HG03571 (cell line): ENCODE measurements around the gene DYNC1I2.
"Not testable (repeated sequence)": the region's sequence is repeated elsewhere in the genome, so short reads cannot be mapped to it uniquely, and the experiment has no call there.

ENCODE experiments used
- ATAC-seq: cut with Tn5 transposase; IDR thresholded peaks from one replicate; pipeline ENCODE4 v1.9.1; 2021; ENCODE audit not compliant: unreplicated experiment

Gene DYNC1I2

DNA sequence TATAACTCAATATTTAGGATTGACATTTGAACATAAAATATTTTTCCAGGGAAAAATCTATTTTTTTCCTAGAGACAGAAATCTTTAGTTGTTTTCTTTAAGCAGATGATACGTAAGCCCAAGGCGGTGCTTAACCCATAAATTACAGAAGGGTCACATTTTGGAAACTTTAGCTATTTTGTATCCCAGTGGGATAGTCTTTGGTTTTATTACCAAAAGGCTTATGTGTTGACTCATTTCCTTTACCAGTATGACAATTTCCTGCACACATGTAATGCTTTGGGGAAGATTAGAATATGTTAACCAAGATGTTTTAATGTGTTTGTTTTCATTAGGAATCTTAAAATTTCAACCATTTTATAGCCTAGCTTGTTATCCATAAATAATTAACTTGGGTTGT, 24.8 kb downstream of the DYNC1I2 start:
- no peak for ATAC-seq

DNA sequence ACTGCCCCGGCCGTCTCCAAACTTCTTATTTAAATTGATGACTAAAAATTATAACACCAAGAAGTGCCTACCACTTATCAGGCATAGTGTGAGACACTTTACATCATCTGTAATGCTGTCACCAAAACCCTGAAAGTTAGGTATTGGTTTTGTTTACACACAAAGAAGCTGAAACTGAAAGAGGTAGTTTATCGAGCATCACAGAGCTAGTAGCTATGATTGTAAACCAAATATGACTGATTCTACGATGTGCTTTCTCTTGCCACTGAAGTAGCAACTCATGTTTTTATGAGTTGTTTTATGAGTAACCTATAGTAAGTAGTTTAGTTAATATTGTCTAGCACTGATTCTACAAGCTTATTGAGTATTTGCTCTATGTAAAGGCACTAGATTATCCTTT, 31.5 kb downstream of the DYNC1I2 start:
- no peak for ATAC-seq

DNA sequence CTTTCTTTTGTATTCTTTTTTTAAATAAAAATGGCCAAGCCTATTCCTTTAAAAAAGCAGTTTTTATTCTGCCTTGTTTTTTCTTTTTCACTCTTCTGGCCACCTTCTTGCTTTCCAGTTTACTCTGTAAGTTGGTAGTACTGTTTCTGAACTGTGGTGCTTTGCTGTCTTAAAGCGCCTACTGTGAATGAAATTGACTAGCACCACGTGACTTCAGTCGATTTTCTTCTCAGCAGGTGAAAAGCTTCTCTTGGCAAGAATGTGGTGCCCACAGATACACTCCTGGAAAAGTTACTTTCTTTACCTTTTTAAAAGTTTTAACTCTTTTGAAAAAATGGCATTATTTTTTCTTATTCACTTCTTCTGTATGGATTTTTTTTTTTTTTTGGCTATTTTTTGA, 32.4 kb downstream of the DYNC1I2 start:
- no peak for ATAC-seq

DNA sequence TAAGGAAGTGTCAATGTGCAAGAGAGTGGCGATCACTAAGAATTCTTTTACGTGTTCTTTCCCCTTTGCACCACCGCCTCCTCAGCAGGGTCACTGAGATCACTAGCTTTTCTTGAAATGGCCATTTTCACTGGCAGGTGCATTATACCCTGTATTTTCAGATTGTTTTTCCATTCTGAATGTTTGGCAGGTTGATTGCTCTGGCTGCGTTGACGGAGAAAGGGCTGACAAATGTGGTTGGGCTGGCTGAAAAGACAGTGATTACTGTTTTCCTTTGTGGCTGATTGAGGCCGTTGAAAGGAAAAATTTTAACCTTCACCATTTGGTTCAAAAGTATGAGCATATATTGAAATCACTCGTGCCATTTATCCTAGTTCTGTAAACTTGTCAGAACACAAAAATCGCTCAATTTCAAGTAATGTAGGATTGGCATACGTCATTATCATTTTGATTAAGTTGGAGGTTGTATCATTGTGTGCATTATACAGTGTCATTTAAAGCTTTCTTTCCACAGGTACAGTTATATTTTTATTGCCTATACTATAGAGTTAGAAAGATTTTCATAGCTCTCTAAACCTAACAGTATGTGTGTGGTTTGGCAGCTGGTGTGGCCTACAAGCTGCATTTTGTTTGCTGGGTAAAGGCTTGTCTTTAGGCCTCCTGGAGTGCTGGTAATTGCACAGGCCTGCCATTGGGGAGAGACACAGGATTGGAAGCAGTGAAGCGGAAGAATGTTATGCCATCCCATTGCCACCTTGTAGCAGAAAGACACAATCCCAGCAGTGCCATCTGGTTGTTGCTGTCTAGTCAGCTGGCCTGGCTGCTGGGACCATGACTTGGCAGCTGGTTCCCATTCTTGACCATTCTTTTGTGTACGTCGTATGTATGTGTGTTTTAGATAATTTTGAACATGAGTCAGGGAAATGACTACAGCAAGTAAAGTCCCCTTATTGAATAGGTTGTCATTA, 36.7 kb downstream of the DYNC1I2 start:
- ATAC-seq = no peak

DNA sequence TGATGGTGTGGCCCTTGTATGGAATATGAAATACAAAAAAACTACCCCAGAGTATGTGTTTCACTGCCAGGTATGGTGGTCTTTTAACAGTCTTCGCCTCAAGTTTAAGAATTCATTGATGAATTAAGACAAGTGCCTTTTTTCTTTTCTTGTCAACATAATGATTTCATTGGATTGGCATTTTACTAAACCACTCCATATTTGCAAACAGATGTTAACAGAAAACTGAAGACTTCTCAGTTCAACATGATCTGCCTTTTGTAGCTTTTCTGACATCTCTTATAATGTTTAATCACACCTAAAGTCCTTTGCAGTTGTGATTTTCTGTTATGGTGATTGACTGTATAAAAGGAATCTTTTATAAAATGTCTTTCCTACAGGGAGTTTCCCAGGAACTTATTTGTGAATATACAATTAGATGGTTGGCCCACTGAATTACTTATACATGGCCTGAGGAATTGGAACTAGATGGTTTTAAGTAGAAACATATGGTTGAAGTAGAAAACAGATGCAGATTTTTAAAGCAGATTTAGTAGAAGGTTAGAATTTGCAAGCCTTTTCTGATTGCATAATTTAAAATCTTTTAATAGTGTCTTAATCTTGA, 39.7 kb downstream of the DYNC1I2 start:
- ATAC-seq = no peak

DNA sequence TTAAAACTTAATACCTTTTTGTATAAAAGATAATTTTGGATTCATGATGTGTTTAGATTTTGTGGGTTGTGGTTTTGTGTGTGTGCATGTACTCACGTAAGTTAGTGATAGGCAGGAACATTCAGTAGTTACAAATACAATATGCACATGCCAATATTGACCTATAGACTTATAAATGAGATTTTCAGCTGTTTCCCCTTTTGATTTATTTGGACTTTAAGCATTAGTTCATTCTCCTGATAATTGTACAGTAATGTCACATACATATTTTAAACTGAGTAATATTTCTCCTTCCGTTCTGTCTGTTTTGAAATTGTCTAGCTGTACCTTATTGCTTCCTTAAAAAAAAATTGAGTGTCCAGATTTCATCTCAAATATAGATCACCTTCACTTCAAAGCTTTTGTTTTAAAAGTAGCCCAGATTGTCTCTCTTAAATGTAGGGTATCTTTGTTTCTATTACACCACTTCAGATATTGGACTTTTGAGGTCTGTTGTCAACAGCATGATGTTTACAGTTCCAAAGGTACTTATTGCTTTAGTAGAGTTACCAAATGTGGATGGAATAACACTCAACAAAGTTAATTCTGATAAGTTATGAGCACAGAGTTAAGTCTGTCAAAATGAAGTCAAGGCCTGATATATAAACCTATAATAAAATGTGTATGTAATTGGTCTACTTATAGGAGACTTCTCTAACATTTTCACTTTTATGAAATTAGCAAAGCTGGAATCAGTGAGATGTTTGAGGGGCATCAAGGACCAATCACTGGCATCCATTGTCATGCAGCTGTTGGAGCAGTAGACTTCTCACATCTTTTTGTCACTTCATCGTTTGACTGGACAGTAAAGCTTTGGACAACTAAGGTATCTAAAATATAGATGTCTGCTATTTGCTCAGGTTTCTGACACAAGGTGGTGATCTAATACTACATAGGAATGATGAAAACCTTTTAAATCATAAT, 42.0 kb downstream of the DYNC1I2 start:
- no peak for ATAC-seq

DNA sequence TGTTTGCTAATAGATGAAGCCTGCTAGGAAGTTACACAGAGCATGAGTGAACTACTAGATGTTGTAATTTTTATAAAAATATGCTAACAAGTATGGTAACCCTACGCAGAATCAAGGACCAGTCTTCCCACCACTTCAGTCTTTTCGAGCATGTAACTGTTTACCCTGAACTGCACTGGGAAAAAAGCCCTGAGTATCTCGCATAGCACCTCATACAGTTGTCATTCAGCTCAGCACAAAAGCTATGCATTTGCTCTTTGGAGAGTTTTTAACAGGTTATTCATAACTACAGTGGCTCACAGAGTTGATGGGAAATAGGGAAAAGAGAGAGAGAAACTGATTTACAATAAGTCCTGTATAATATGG, 42.7 kb downstream of the DYNC1I2 start:
- no peak for ATAC-seq

DNA sequence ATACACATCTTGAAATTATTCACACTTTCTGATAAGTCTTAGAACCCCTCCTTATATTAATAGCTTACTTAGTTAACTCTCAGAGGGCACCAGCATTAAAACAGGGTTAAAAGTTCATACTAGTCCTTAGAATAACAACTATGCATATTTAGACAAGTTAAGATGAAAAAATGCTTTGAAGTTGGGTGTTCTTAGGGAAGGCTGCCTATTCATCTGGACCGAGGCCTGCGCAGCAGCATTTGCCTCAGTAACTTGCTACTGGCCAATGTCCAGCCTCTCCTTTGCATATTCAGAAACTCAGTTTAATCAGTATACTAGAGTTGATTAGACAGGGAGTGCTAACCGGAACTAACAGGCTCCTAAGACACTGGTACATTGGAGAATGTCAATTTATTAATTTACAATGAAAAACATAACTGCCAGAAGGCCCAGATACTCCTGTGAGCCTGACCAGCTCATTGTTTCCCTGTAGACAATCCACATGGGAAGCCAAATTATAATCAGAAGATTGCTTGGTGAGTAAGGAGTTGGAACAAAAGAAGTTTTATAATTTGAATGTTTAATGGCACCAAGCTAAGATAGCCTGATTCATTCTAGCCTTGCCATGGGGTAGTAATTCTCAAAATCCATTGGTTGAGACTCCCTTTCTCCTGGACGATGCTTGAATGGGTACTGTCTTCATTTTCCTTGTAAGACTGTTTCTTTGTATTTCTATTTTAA, 48.9 kb downstream of the DYNC1I2 start:
- no peak for ATAC-seq

DNA sequence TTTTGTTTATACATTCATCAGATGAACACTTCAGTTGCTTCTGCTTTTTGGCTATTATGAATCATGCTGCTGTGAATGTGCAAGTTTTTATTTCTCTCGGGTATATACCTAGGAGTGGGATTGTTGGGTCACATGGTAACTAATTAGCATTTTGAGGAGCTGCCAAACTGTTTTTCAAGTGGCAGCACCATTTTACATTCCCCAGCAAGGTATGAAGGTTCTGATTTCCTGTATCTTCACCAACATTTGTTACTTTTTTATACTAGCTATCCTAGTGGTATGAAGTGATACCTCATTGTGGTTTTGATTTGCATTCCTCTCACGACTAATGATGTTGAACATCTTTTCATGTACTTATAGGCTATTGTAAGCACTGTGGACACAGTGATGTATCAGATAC, 53.9 kb downstream of the DYNC1I2 start:
- no peak for ATAC-seq

DNA sequence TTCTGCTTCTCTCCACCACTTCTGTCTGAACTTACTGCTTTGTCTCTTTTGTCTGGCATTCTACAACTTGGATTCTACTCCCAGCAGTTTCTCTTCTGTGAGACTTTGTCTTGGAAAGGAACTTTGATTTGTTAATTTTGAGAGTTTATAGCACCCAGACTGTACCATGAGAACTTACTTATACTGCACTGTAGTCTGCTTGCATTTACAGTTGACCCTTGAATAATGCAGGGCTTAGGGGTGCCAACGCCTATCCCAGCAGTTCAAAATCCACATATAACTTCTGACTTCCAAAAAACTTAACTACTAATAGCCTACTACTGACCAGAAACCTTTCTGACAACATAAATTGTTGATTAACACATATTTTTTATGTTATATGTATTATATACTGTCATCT, 55.5 kb downstream of the DYNC1I2 start:
- no peak for ATAC-seq

DNA sequence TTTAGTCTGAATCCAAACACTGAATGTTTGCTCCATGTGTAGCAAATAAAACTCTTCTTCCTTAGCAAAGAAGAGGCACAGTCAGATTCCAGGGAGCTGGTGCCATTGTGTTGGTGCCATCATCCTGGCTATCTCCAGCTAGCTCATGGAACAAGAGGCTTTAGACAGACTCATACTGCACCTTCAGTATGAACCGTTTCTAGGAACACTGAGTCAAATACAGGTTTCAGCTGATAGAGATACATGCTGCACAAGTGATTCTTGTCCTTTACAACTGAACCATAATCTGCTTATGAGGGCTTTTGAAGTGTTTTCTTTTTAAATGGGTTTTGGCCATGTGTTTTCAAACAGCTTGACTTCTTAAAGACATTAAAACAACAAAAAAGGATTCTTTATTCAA, 57.9 kb downstream of the DYNC1I2 start:
- ATAC-seq = no peak

DNA sequence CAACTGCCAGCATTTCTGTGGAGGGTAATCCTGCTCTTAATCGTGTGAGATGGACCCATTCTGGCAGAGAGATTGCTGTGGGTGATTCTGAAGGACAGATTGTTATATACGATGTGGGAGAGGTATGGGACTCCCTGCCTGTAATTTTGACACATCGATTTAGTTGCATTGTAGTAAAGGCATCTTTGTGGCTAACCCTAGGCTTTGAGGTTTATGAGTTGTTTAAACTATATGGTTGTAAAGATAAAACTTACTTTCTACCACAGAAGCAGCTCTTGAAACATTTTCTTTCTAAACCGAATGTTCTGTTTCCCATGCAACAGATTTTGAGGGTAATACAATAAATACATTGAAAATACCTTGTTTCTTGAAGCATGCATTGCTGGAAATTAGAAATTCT, 58.5 kb downstream of the DYNC1I2 start:
- ATAC-seq = no peak

DNA sequence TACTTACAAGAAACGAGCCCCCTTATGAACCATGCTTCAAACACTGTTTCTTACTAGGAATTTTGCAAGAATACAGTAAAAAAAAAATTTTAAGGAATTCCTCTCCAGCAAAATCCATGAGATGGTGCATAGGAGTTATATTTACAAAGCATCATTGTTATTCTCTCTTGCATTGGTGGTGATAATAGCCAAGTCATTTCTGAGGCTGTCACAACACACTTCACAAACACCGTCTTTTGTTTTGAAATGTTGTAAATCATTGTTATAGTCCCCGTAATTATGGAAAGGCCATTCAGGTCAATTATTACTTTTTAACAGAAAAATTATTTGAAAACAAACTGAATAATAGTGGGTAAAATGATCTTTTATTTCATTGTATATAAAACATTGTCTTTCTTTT, 60.1 kb downstream of the DYNC1I2 start:
- no peak for ATAC-seq

DNA sequence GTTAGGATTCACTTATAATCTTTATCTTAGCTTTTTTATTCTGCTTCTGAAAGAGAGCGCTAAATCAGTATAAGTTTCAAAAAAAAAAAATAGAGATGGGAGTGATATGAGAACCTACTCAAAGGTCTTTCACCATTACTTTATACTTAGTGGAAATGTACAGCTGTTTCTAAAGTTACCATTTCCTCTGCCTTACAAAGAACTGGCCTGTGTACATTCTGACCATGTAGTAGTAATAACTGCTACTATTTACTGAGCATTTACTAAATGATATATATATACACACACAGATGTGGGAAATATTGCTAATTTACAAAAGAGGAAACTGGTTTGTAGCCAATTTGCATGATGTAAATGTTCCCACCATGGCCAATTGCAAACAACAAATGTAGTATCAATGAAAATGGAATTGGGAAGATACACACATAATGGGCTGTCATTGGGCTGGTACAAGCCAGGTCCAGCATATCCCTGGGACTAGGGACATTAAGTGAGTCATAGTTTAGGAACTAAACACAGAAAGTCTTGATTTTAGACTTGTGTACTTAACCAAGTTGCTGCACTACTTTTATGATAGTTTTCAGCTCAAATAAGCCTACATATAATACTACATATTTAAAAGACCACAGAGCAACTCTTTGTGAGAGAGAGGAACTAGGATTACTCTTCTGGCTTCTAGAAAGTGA, 67.1 kb downstream of the DYNC1I2 start:
- ATAC-seq = no peak

DNA sequence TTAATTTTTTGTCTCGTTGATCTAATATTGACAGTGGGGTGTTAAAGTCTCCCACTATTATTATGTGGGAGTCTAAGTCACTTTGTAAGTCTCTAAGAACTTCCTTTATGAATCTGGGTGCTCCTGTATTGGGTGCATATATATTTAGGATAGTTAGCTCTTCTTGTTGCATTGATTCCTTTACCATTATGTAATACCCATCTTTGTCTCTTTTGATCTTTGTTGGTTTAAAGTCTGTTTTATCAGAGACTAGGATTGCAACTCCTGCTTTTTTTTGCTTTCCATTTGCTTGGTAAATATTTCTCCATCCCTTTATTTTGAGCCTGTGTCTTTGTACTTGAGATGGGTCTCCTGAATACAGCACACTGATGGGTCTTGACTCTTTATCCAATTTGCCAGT, 71.5 kb downstream of the DYNC1I2 start:
- ATAC-seq = not testable (repeated sequence)

DNA sequence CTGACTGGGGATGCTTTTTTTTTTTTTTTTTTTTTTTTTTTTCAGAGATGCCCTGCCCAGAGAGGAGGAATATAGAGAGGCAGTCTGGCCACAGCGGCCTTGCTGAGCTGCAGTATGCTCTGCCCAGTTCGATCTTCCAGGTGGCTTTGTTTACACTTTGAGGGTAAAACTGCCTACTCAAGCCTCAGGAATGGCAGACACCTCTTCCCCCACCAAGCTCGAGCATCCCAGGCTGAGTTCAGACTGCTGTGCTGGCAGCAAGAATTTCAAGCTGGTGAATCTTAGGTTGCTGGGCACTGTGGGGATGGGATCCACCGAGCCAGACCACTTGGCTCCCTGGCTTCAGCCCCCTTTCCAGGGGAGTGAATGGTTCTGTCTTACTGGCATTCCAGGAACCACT, 73.9 kb downstream of the DYNC1I2 start:
- ATAC-seq = not testable (repeated sequence)

DNA sequence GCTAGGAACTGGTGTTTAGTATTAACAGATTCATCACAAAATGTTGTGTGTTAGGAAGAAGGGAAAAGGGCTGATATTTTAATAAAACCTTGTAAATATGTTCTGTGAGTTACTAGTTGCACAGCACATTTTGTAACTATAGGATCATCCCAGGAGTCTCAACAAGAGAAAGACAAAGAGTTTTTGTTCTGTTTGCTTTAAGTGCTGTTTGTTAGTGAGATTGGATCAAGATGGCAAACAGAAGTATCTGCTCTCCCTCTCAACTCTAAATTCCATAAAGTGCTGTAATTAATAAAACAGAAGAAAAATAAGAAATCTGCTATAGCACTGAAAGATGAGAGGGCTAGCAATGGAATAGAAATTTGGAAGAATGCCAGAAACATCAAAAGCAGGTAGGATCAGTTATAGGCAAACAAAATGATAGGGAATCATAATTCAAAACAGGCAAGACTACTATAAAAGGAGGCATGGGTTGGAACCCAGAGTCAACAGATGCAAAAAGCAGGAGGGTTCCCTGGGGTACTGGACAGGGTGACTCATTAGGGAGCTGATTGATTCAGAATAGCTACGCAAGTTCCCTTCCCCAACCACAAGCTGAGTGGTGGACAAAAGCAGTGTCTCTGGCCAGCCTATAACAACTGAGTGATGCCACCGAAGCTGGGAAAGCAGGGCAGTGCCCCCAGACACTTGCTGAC, 75.8 kb downstream of the DYNC1I2 start:
- ATAC-seq = no peak

DNA sequence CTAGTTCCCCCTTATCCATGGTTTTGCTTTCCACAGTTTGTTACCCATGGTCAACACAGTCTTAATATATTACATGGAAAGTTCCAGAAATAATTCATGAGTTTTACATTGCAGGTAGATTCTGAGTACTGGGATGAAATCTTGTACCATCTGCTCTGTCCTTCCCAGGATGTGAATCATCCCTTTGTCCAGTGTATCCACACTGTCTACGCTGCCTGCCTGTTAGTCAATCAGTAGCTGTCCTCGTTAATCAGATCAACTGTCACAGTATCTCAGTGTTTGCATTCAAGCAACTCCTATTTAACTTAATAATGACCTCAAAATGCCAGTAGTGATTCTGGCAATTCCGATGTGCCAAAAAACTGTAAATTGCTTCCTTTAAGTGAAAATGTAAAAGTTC, 76.3 kb downstream of the DYNC1I2 start:
- ATAC-seq = no peak

DNA sequence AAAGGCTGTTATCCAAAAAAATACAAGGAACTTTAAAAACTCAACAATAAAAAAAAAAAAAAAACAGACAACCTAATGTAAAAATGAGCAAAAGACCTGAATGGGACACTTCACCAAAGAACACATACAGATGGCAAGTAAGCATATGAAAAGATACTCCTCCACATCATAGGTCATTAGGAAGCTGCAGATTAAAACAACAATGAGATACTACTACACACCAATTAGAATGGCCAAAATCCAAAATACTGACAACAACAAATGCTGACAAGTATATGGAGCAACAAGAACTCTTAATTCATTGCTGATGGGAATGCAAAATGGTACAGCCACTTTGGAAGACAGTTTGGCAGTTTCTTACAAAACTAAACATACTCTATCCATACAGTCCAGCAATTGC, 84.2 kb downstream of the DYNC1I2 start:
- no peak for ATAC-seq

DNA sequence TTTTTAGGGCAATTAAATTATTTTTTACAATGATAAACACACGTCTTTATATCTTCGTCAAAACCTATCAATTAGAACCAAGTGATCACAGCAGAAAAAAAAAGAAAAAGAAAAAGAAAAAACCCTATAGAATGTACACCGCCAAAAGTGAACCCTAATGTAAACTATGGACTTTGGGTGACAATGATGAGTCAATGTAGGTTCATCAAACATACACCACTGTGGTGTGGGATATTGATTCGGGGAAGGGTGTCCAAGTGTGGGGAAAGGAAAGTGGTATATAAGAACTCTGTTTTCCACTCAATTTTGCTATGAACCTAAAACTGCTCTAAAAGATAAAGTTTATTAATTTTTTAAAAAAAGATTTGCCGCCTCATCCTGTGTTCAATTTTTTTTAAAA, 85.1 kb downstream of the DYNC1I2 start:
- no peak for ATAC-seq
